Measurements from ENCODE around the gene DAPK1.

- TF ChIP-seq TEAD4 (IDR thresholded peaks at IDR 0.05) (no peak), TCF12 (IDR thresholded peaks at IDR 0.05; ENCODE audit: low read depth) (no peak), RAD21 (IDR thresholded peaks at IDR 0.05; ENCODE audit: low read depth) (no peak)
Observed at GRCh38 chr9:87537625-87538024, 40.0 kb downstream of the DAPK1 start.

Measured in Ishikawa (cell line).